GM18909 (cell line): Measurements from ENCODE around the gene SLC27A3.
A peak's percentile ranks its signal among the peaks of the same experiment; 100 is the strongest.

Experiments
- ATAC-seq: cut with Tn5 transposase; IDR thresholded peaks from one replicate; pipeline ENCODE4 v1.9.1; 2021; ENCODE audit warnings: mild to moderate bottlenecking; ENCODE audit not compliant: unreplicated experiment, poor library complexity

SLC27A3 gene, protein sequence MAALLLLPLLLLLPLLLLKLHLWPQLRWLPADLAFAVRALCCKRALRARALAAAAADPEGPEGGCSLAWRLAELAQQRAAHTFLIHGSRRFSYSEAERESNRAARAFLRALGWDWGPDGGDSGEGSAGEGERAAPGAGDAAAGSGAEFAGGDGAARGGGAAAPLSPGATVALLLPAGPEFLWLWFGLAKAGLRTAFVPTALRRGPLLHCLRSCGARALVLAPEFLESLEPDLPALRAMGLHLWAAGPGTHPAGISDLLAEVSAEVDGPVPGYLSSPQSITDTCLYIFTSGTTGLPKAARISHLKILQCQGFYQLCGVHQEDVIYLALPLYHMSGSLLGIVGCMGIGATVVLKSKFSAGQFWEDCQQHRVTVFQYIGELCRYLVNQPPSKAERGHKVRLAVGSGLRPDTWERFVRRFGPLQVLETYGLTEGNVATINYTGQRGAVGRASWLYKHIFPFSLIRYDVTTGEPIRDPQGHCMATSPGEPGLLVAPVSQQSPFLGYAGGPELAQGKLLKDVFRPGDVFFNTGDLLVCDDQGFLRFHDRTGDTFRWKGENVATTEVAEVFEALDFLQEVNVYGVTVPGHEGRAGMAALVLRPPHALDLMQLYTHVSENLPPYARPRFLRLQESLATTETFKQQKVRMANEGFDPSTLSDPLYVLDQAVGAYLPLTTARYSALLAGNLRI

DNA sequence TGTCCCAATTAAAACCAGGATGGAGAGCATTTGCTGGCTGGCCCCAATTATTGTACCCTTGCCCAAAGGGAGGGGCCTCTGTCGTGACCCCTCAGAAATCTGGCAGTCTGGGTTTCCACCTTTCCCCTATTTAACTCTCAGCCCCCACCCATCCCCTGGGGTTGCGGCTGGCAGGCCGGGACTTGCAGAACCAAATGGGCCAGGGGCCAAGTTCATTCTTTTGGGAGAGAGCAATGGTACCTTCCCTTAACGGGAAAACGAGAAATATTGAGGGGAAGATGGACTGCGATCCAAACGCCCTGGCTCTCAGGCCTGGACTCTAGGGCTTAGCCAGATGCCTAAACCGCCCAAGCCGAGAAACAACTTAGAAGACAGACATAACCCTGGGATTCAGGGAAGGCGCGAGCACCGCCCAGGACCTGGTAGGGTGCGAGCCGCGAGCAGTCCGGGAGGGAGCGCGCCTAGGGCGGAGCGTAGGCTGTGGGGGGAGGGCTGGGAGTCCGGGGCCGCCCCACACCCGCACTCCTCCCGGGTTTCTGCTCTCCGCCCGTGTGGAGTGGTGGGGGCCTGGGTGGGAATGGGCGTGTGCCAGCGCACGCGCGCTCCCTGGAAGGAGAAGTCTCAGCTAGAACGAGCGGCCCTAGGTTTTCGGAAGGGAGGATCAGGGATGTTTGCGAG lies at the start of gene SLC27A3:
Gene SLC27A3 (plus strand): TSS at position 628 of the 678 bp plus-strand sequence. CDS start 91 bp downstream, outside the sequence.
- peak; percentile 25 for ATAC-seq

DNA sequence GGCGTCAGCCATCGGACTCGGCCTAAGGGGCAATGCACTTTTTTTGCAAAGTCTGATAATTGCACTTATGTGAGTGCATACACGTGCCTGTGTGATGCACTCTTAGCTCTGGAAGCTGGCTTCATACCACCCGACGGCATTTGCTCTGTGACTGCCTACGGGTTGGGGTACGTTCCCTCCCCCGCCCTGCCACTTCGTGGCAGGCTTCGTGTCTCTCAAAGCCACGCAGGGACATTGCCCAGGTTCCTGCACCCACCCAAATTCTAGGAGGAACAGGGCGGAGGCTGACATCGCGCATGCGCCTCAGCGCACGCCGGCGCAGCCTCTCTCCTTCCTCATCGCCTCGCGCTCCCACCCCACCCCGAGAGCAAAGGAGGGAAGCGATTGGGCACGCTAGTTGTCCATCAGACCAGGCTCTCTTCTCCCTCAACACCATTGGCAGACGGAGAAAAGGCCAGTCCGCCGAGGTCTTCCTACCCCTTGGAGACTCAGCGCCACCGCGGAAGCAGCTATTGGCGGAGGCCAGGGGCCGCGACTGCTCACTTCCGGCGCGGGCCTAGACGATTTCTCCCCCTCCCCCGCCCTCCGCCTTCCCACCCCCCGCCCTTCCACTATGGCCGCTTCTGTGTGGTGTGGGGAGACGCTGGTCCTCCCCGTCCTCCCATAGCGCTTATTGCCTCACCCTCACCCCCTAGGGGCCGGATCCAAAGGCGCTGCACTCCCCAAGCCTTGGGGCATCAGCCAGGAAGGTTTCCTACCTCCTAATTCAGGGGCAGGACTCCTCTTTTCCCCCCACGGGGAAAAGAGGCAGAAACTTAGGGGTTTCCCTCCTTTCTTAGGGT lies 47.5 kb upstream of the SLC27A3 start, which contains the start of gene INTS3:
Gene INTS3 (plus strand): TSS at position 588 of the 842 bp plus-strand sequence. CDS start 585 bp downstream, outside the sequence.
- peak; percentile 95 for ATAC-seq

DNA sequence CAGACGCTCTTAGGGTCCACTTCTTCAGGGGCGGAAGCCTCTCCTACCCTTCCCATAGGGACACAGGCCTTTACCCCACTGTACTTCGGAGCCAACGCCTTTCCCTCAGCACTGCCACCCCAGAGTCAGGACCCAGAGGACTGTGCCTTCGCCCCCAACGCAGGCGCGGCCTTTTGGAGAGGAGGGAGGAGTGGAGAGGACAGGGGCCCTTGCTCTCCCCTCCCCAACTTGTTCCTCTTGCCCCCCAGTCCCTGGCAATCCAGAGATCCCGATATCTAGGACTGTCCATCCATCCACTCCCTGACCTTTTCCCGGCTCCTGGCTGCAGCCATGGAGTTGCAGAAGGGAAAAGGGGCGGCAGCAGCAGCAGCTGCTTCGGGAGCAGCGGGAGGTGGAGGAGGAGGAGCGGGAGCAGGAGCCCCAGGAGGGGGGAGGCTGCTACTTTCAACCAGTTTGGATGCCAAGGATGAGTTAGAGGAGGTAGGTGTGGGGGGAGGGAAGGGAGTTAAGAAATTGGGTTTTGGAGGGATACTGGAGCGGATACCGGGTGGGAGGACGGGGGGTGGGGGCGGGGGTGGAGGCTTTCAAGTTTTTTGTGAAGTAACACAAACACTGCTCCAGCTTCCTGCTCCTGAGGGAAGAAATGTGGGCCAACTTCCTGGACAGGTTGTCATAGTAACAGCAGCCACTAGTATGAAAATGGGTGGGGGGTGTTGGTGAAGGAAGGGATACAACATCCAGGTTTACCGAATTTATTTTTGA lies 46.7 kb upstream of the SLC27A3 start:
- peak; percentile 16 for ATAC-seq

DNA sequence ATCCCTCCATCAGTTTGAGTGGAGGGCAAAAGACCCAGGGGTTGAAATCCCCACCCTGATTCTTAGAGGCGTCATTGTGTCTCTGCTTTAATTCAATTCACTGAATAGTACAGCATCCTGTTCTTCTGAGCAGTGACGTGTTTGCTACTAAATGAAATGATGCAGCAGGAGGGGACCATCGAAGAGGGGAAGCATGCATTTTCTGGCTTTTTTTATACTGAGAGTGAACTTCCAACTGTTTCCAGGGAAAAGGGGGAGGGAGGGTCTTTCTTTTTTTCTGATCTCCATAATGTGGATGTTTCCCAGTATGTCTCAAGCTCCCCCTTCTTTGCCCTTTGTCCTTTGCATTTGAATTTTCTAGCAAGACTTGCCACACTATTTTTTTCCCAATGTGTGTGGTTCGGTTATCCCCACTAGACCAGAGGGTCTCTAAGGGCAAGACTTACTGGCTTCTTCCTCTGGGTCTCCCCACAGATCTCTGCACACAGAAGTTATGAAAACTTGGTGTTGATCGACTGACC lies 44.7 kb upstream of the SLC27A3 start:
- ATAC-seq: no peak

DNA sequence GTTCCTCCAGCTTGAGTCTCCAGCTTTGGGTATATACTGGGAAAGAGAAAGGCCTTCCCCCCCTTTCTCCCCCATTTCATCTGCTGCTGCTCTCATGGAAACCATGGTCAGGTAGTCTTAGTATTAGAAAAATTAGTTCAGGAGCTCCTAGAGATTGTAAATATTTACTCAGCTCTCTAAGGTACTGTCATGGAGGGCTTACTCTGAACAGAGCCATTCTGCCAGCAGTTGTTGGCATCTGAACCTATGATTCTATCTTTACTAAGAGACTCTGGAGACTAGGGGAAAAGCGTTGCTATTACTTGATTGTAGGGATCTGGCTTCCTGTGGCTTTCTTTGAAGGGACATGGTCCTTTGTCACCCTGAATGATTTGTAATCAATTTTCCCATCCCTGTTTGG lies 41.2 kb upstream of the SLC27A3 start:
- ATAC-seq: no peak

- no peak for ATAC-seq
Measured at GRCh38 chr1:153734396-153735089, 40.7 kb upstream of the SLC27A3 start.

GRCh38 chr1:153735090-153735420 lies 40.2 kb upstream of the SLC27A3 start:
- ATAC-seq: no peak

DNA sequence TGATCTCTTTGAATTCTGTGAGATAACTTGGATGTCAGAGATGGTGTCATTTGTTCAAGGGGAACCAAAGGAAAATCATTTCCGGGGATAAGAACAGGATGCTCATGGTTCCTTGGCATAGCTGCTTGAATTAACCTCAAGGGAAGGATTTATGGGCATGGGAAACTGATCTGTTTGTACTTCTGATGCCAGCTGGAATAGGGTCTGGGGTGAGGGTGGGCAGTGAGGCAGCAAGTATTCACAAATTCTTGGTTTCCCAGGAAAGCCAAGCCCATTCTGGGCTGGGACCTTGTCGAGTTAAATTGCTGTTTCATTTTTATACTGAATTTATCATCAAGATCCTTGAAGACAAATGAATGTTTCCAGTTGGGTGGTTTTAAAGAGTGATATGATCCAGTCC lies 33.2 kb upstream of the SLC27A3 start:
- no peak for ATAC-seq

DNA sequence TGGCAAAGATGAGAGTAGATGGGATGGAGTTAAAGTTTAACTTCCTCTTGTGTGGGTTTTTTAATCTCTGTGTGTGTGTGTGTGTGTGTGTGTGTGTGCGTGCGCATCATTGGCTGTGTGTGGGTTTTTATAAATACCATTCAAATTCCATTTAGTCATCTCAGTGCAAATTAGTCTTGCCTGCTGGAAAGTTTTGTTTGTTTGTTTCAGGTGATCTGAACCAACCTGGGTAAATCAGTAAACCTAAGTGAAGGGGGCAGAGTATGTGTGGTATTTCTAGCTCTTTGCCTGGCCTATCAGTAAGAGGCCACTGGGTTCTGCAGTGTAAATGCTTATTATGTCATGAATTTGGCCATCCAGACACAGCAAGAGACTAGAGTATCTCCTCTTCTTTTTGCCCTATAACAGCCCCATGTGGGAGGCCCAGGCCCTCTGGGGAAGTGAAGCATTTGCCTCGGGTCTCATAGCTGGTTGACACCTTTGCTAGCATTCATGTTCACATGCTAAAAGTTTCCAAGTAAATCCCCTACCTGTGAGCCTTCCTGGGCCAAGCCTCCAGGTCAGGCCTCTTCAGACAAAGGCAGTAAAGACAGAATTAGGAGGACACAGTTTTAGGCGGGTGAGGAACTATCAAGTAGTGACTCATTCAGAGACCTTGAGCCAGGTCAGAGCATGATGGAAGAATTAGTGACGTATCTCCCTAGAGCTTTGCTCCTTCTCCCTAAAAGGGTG lies 32.6 kb upstream of the SLC27A3 start:
- peak; percentile 75 for ATAC-seq

GRCh38 chr1:153745417-153745816 lies 29.8 kb upstream of the SLC27A3 start:
- no peak for ATAC-seq

GRCh38 chr1:153746174-153746573 lies 29.0 kb upstream of the SLC27A3 start:
- no peak for ATAC-seq

GRCh38 chr1:153748903-153749302 lies 26.3 kb upstream of the SLC27A3 start:
- ATAC-seq: no peak

DNA sequence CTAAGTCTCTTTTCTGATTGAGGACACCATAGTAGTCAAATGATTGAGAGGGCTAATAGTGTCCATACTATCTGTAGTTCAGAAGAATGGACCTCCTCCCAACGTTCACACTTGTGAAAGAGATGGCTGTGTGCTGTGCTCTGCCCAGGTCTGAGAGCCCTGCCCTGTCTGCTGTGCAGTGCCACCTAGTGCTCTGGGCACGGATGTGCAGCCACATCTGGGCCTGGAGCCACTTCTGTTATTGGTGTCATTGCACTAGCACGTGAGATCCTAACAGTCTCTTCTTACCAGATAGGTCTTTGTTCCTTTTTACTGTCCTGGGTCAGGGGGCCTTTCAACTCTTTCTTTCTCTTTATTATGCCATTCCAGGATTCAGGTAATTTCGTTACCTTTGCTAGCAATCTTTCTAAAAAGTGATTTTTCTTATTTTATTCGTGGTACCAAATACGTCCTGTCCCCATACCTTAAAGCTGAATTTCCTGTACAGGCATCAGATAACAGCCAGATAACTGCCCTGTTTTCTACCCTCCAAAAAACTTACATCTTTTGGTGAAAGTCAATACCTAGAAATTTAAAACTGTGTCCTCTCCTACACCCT lies 25.7 kb upstream of the SLC27A3 start:
- ATAC-seq: peak; percentile 79

DNA sequence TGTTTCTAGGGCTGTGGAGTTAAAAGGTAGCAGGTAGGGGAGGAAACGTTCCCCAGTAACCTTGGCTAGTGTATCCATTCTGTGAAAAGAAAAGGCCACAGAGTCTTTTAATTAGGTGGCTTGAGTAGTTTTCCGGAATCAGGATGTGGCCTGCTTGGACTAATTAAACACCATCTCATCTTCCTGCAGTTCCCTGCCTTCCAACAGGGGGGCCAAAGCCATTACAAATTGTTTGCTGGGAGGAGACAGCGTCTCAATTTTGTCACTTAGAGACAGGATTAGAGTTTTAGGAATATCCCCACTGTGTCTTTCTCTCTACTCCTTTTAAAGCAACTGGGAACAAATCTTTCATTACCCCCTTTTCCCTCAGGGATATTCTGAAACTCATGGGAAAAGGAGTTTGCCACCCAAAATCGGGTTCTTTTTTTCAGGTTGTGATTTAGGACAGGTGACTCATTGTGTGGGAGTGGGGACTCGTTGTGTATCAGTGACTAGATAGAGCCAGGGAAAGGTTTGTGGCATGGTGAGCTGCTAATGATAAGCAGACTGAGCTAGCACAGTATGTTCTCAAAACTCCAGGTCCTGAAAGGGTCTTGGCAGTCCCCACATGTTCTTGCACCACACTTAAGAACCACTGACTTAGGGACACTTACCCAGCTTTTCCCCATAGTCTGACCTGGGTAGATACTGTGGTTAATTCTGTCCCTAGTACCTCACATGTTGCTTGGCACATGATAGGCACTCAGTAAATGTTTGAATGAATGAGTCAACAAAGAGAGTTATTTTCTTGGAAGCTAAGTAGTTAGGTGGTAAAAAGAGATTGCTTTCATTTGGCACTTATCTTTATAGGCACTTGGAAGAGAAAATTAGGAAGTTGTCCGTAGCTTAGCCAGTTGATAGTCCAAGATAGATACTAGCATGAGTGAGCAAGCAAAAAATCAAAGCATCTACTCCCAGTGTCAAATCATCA lies 24.9 kb upstream of the SLC27A3 start:
- ATAC-seq: no peak

DNA sequence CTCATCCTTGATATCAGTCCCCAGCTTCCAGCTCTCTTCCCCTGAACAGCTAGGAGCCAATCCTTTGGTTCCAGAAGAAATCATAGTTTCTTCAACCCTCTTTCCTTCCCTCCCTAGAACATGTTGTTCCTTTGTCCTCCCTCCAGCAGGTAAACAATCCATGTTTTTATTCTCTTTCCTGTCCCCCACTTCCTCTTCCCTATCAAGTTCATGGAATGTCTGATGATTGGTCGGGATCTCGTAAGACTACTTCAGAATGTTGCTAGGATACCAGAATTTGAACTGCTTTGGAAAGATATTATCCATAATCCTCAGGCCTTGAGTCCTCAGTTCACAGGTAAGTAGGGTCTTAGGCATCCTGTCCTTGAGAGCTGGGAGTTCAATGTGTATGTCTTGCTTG lies 23.1 kb upstream of the SLC27A3 start:
- ATAC-seq: no peak

DNA sequence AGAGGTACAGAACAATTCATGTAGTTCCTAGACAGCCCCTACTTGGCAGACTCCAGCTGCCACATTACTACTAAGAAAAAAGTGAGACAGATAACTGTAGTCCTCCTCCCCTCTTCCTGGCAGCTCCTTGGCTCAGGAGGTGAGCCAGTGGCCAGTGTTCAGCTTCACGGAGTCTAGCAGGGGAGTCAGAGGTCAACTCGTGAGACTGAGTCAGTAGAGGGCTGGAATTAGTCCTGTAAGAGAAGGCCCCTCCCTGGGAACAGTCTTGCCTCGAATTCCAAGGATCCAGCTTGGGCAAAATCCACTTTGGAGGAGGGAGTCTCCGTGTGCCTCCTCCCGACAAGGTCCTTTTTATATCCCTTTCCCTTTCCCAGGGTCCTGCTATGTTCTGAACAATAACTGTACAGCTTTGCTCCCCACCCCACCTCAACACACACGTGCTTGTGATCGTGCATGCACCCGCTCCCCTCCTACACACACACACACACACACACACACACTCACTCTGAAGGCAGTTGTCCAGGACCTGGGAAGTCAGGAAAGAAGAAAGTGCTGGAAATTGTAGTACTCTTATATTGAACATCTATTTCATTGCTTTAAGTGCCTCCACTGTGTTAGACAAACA lies 22.5 kb upstream of the SLC27A3 start:
- no peak for ATAC-seq
